SK-N-SH treated with all-trans-retinoic acid at 6 μM for 48 hours (cell line): ENCODE measurements around the gene KCNB1.

Source experiments
- ATAC-seq: fragments of 200-7000 bp; cut with Tn5 transposase; 3 replicates; pipeline ENCODE4 v1.9.1; 2020; ENCODE audit warnings: mild to moderate bottlenecking, moderate library complexity
- ARNTL ChIP-seq: fragments of 450-650 bp; formaldehyde crosslinking; IDR thresholded peaks from 2 replicates; pipeline ENCODE4 v1.5.0; 2020; ENCODE audit warnings: low read depth, mild to moderate bottlenecking, moderate library complexity, borderline replicate concordance
- BACH2 ChIP-seq: fragments of 250-450 bp; sonication (Bioruptor Pico); IDR thresholded peaks from 2 replicates; pipeline ENCODE4 v1.9.0; 2021; ENCODE audit warnings: mild to moderate bottlenecking, borderline replicate concordance
- CREB5 ChIP-seq: fragments of 250-450 bp; sonication (Bioruptor Pico); IDR thresholded peaks from 2 replicates; pipeline ENCODE4 v1.5.1; 2020; ENCODE audit warnings: low read depth, mild to moderate bottlenecking, moderate library complexity
- CSDC2 ChIP-seq: fragments of 250-450 bp; sonication (Bioruptor Pico); IDR thresholded peaks from 2 replicates; pipeline ENCODE4 v1.5.0; 2020; ENCODE audit warnings: mild to moderate bottlenecking, moderate library complexity
- CSRNP3 ChIP-seq: fragments of 250-450 bp; sonication (Bioruptor Pico); IDR thresholded peaks from 2 replicates; pipeline ENCODE4 v1.5.1; 2021; ENCODE audit warnings: mild to moderate bottlenecking, moderate library complexity
- ESRRG ChIP-seq: fragments of 250-450 bp; sonication (Bioruptor Pico); IDR thresholded peaks from 2 replicates; pipeline ENCODE4 v1.6.1; 2021; ENCODE audit warnings: mild to moderate bottlenecking
- GLIS3 ChIP-seq: fragments of 250-450 bp; sonication (Bioruptor Pico); IDR thresholded peaks from 2 replicates; pipeline ENCODE4 v1.5.0; 2020; ENCODE audit warnings: mild to moderate bottlenecking, moderate library complexity
- ISL1 ChIP-seq: fragments of 250-450 bp; sonication (Bioruptor Pico); IDR thresholded peaks from 2 replicates; pipeline ENCODE4 v2.1.2; 2022; ENCODE audit warnings: mild to moderate bottlenecking, moderate library complexity
- OSR1 ChIP-seq: fragments of 250-450 bp; sonication (Bioruptor Pico); IDR thresholded peaks from 2 replicates; pipeline ENCODE4 v1.8.0; 2022; ENCODE audit warnings: moderate library complexity, mild to moderate bottlenecking, inconsistent platforms
- PPARA ChIP-seq: fragments of 250-450 bp; sonication (Bioruptor Pico); IDR thresholded peaks from 2 replicates; pipeline ENCODE4 v1.5.0; 2020; ENCODE audit warnings: mild to moderate bottlenecking, borderline replicate concordance
- RARB ChIP-seq: fragments of 250-450 bp; sonication (Bioruptor Pico); IDR thresholded peaks from 2 replicates; pipeline ENCODE4 v1.8.0; 2021; ENCODE audit warnings: mild to moderate bottlenecking, moderate library complexity
- SNAI2 ChIP-seq: fragments of 250-450 bp; sonication (Bioruptor Pico); IDR thresholded peaks from 2 replicates; pipeline ENCODE4 v1.5.0; 2020; ENCODE audit warnings: mild to moderate bottlenecking, moderate library complexity
- TCF4 ChIP-seq: fragments of 250-450 bp; sonication (Bioruptor Pico); IDR thresholded peaks from 2 replicates; pipeline ENCODE4 v1.8.0; 2021; ENCODE audit warnings: mild to moderate bottlenecking, moderate library complexity, borderline replicate concordance
- TOX ChIP-seq: fragments of 250-450 bp; sonication (Bioruptor Pico); IDR thresholded peaks from 2 replicates; pipeline ENCODE4 v1.8.0; 2021; ENCODE audit warnings: mild to moderate bottlenecking, moderate library complexity, borderline replicate concordance
- ZC3H10 ChIP-seq: fragments of 250-450 bp; sonication (Bioruptor Pico); IDR thresholded peaks from 2 replicates; pipeline ENCODE4 v1.5.1; 2021; ENCODE audit warnings: mild to moderate bottlenecking, moderate library complexity
- ZFP3 ChIP-seq: fragments of 250-450 bp; sonication (Bioruptor Pico); IDR thresholded peaks from 2 replicates; pipeline ENCODE4 v1.5.0; 2020; ENCODE audit warnings: mild to moderate bottlenecking, moderate library complexity
- ZFP30 ChIP-seq: fragments of 450-650 bp; formaldehyde crosslinking; IDR thresholded peaks from 2 replicates; pipeline ENCODE4 v1.5.0; 2022; ENCODE audit warnings: mild to moderate bottlenecking, moderate library complexity
- ZNF565 ChIP-seq: fragments of 450-650 bp; formaldehyde crosslinking; conservative IDR thresholded peaks from 2 replicates; pipeline ENCODE4 v1.5.0; 2020; ENCODE audit warnings: low read depth, mild to moderate bottlenecking, moderate library complexity
- TF ChIP-seq, protein P1 (sequence below): fragments of 250-450 bp; sonication (Bioruptor Pico); IDR thresholded peaks from 2 replicates; pipeline ENCODE4 v1.8.0; 2020; ENCODE audit warnings: mild to moderate bottlenecking, moderate library complexity, borderline replicate concordance
- TF ChIP-seq, protein P2 (sequence below): fragments of 250-450 bp; sonication (Bioruptor Pico); IDR thresholded peaks from 2 replicates; pipeline ENCODE4 v1.8.0; 2021; ENCODE audit warnings: low read depth, mild to moderate bottlenecking, moderate library complexity, borderline replicate concordance
- TF ChIP-seq, protein P3 (sequence below): fragments of 250-450 bp; sonication (Bioruptor Pico); IDR thresholded peaks from 2 replicates; pipeline ENCODE4 v1.5.0; 2020; ENCODE audit warnings: mild to moderate bottlenecking, moderate library complexity

Gene KCNB1

GRCh38 chr20:49415005-49415667 lies 67.3 kb downstream of the KCNB1 start:
- TF ChIP-seq ESRRG (CRISPR knock-in tag): no peak
- no peak for TF ChIP-seq ZFP30
- no peak for TF ChIP-seq CSDC2 (CRISPR knock-in tag)

DNA sequence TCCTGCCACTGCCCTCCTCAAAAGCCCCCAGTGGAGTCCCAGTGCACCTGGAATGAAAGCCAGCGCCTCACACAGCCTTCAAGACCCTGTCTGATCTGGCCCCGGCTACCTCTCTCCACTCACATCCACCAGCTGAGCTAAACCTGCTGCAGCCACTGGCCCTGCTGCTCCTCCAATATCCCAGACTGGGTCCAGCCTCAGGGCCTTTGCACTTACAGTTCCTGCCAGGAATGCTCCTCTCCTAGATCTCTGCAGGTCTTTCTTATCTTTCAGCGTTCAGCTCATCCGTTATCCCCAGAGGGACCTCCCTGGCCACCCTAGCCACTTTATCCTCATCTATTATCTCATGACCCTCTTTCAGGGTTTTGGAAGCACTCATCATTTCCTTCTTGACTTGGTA lies 68.8 kb downstream of the KCNB1 start:
- no peak for TF ChIP-seq ISL1
- TF ChIP-seq SNAI2 (CRISPR knock-in tag): no peak
- TF ChIP-seq ZFP30: no peak
- TF ChIP-seq ARNTL (CRISPR knock-in tag): no peak
- TF ChIP-seq ESRRG (CRISPR knock-in tag): no peak
- no peak for TF ChIP-seq CSRNP3 (CRISPR knock-in tag)
- no peak for TF ChIP-seq BACH2 (CRISPR knock-in tag)
- TF ChIP-seq PPARA: no peak
- TF ChIP-seq, protein P1, sequence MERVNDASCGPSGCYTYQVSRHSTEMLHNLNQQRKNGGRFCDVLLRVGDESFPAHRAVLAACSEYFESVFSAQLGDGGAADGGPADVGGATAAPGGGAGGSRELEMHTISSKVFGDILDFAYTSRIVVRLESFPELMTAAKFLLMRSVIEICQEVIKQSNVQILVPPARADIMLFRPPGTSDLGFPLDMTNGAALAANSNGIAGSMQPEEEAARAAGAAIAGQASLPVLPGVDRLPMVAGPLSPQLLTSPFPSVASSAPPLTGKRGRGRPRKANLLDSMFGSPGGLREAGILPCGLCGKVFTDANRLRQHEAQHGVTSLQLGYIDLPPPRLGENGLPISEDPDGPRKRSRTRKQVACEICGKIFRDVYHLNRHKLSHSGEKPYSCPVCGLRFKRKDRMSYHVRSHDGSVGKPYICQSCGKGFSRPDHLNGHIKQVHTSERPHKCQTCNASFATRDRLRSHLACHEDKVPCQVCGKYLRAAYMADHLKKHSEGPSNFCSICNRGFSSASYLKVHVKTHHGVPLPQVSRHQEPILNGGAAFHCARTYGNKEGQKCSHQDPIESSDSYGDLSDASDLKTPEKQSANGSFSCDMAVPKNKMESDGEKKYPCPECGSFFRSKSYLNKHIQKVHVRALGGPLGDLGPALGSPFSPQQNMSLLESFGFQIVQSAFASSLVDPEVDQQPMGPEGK (CRISPR knock-in tag): no peak
- TF ChIP-seq ZFP3 (CRISPR knock-in tag): no peak
- TF ChIP-seq CSDC2 (CRISPR knock-in tag): no peak
- ATAC-seq: no peak

More at GRCh38 chr20:49415005-49415667, 67.3 kb downstream of the KCNB1 start:
- no peak for ATAC-seq

- TF ChIP-seq TOX (CRISPR knock-in tag) (no peak), ZC3H10 (CRISPR knock-in tag) (no peak), ISL1 (no peak), ZNF565 (CRISPR knock-in tag) (no peak), CREB5 (no peak), BACH2 (CRISPR knock-in tag) (no peak), CSRNP3 (CRISPR knock-in tag) (no peak), ARNTL (CRISPR knock-in tag) (no peak), TCF4 (no peak), PPARA (no peak), GLIS3 (CRISPR knock-in tag) (no peak), ZFP30 (no peak), RARB (no peak), OSR1 (CRISPR knock-in tag) (no peak), CSDC2 (CRISPR knock-in tag) (no peak)
- TF ChIP-seq, protein P2, sequence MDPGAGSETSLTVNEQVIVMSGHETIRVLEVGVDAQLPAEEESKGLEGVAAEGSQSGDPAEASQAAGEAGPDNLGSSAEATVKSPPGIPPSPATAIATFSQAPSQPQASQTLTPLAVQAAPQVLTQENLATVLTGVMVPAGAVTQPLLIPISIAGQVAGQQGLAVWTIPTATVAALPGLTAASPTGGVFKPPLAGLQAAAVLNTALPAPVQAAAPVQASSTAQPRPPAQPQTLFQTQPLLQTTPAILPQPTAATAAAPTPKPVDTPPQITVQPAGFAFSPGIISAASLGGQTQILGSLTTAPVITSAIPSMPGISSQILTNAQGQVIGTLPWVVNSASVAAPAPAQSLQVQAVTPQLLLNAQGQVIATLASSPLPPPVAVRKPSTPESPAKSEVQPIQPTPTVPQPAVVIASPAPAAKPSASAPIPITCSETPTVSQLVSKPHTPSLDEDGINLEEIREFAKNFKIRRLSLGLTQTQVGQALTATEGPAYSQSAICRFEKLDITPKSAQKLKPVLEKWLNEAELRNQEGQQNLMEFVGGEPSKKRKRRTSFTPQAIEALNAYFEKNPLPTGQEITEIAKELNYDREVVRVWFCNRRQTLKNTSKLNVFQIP: no peak
- TF ChIP-seq, protein P3, sequence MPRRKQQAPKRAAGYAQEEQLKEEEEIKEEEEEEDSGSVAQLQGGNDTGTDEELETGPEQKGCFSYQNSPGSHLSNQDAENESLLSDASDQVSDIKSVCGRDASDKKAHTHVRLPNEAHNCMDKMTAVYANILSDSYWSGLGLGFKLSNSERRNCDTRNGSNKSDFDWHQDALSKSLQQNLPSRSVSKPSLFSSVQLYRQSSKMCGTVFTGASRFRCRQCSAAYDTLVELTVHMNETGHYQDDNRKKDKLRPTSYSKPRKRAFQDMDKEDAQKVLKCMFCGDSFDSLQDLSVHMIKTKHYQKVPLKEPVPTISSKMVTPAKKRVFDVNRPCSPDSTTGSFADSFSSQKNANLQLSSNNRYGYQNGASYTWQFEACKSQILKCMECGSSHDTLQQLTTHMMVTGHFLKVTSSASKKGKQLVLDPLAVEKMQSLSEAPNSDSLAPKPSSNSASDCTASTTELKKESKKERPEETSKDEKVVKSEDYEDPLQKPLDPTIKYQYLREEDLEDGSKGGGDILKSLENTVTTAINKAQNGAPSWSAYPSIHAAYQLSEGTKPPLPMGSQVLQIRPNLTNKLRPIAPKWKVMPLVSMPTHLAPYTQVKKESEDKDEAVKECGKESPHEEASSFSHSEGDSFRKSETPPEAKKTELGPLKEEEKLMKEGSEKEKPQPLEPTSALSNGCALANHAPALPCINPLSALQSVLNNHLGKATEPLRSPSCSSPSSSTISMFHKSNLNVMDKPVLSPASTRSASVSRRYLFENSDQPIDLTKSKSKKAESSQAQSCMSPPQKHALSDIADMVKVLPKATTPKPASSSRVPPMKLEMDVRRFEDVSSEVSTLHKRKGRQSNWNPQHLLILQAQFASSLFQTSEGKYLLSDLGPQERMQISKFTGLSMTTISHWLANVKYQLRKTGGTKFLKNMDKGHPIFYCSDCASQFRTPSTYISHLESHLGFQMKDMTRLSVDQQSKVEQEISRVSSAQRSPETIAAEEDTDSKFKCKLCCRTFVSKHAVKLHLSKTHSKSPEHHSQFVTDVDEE (CRISPR knock-in tag): no peak
- TF ChIP-seq, protein P1 (CRISPR knock-in tag): no peak
- no peak for ATAC-seq
Observed at GRCh38 chr20:49412953-49413352, 69.5 kb downstream of the KCNB1 start.
